Gastroesophageal sphincter (tissue), 4 donors: ENCODE results near the gene PEX10. TPM values are rescaled to one million over a fixed set of nuclear protein-coding genes. Genes with fewer than 3 reads are reported as not detected.

Experiments used
- ATAC-seq: fragments of 150-250 bp; one replicate; pipeline ENCODE4 v1.9.1; 2016; ENCODE audit warnings: mild to moderate bottlenecking, moderate library complexity
- H3K27ac ChIP-seq, 4 donors: fragments of 200-600 bp; sonication (generic) in 3 of 4; 1 replicate in 3 of 4; 2 replicates in 1 of 4; pipeline ENCODE4 v1.5.1; 2016 to 2019
- H3K27me3 ChIP-seq: fragments of 200-600 bp; sonication (generic); one replicate; pipeline ENCODE4 v1.5.1; 2019
- H3K36me3 ChIP-seq, 2 donors: fragments of 200-600 bp; sonication (generic); one replicate each; pipeline ENCODE4 v1.5.1; 2019; ENCODE audit warnings: control low read depth in 1 of 2
- H3K4me1 ChIP-seq, 3 donors: fragments of 200-600 bp; sonication (generic); 1 replicate in 2 of 3; 2 replicates in 1 of 3; pipeline ENCODE4 v1.5.1; 2016 to 2019; ENCODE audit warnings: control low read depth in 2 of 3
- H3K4me3 ChIP-seq, 2 donors: fragments of 200-600 bp; sonication (generic); one replicate each; pipeline ENCODE4 v1.5.1; 2019; ENCODE audit warnings: mild to moderate bottlenecking in 1 of 2, moderate library complexity in 1 of 2
- H3K9me3 ChIP-seq, 3 donors: fragments of 200-600 bp; sonication (generic); one replicate each; pipeline ENCODE4 v1.5.1; 2017 to 2019; ENCODE audit warnings: control low read depth in 2 of 3
- CTCF ChIP-seq, 4 experiments: fragments of 200-600 bp in 2 of 4; fragments of 450-650 bp in 2 of 4; sonication (generic) in 1 of 4; IDR thresholded peaks; one replicate each; pipeline ENCODE4 v1.5.1; 2017 to 2019; ENCODE audit warnings: antibody characterized with exemption in 4 of 4, mild to moderate bottlenecking in 2 of 4, moderate library complexity in 2 of 4
- EP300 ChIP-seq: sonication (generic); formaldehyde crosslinking; IDR thresholded peaks from one replicate; pipeline ENCODE4 v1.6.1; 2017; ENCODE audit warnings: antibody characterized with exemption, mild to moderate bottlenecking
- POLR2A ChIP-seq, 2 donors: fragments of 450-650 bp; IDR thresholded peaks; one replicate each; pipeline ENCODE4 v1.6.1; 2017; ENCODE audit warnings: antibody characterized with exemption in 2 of 2, mild to moderate bottlenecking in 2 of 2, moderate library complexity in 1 of 2
- POLR2AphosphoS5 ChIP-seq: sonication (generic); formaldehyde crosslinking; IDR thresholded peaks from one replicate; pipeline ENCODE4 v1.6.1; 2017; ENCODE audit warnings: antibody characterized with exemption
- WGBS, 2 donors: methylation state at CpG; one replicate each; pipeline ENCODE4 v1.1.5; 2018; ENCODE audit warnings: low coverage in 1 of 2; 5-methylcytosine and 5-hydroxymethylcytosine counted together
- total RNA-seq, 4 donors: library from RNA; depleted of rRNA; stranded (reverse); fragments of >200 nt; gene quantifications; one replicate each; pipeline ENCODE4 v1.1.0, GENCODE V29; 2016

PEX10 gene
- total RNA-seq, 4 donors from 2014 or later = 18.2 to 30.0 (median 21.6) TPM

- H3K4me3 ChIP-seq = no peak overlapping the region
- H3K36me3 ChIP-seq = peaks cover 0 to 6% of the 10 kb centered on the region in 2 donors
- TF ChIP-seq CTCF (IDR thresholded peaks at IDR 0.05) (no peak), POLR2AphosphoS5 (no peak), EP300 (no peak), POLR2A (IDR thresholded peaks at IDR 0.05) (no peak)
- H3K4me1 ChIP-seq = peaks cover 0 to 44% (median 18%) of the 10 kb centered on the region in 3 donors
- H3K9me3 ChIP-seq = no peaks in the 10 kb centered on the region
- no peak overlapping the region for H3K27ac ChIP-seq
- WGBS, 2 donors = 85% methylated on average over 4 of the region's 37 CpGs; no CpG with 5 or more reads in 1 of the 2 donors
- H3K27me3 ChIP-seq = no peaks in the 10 kb centered on the region
- ATAC-seq = no peak
Observed at GRCh38 chr1:2356911-2357845, 55.2 kb downstream of the PEX10 start.

GRCh38 chr1:2356401-2356800 lies 56.0 kb downstream of the PEX10 start:
- TF ChIP-seq CTCF (IDR thresholded peaks at IDR 0.05) (no peak), EP300 (no peak), POLR2A (IDR thresholded peaks at IDR 0.05) (no peak), POLR2AphosphoS5 (no peak)
- no peaks in the 10 kb centered on the region for H3K9me3 ChIP-seq
- peaks cover 0 to 6% of the 10 kb centered on the region in 2 donors for H3K36me3 ChIP-seq

GRCh38 chr1:2355373-2356261 lies 56.7 kb downstream of the PEX10 start:
- 90 to 100% methylated on average over 1 to 7 of the region's 28 CpGs for WGBS, 2 donors

More at GRCh38 chr1:2356401-2356800, 56.0 kb downstream of the PEX10 start:
- Histone ChIP-seq H3K27ac (no peak overlapping the region), H3K4me3 (no peak overlapping the region), H3K27me3 (no peaks in the 10 kb centered on the region), H3K4me1 (peaks cover 0 to 40% (median 18%) of the 10 kb centered on the region in 3 donors)
- ATAC-seq = no peak
- 80% methylated on average over 1 of the region's 15 CpGs; no CpG with 5 or more reads in 1 of the 2 donors for WGBS, 2 donors

More at GRCh38 chr1:2355373-2356261, 56.7 kb downstream of the PEX10 start:
- no peak overlapping the region for H3K4me3 ChIP-seq
- peaks cover 0 to 6% of the 10 kb centered on the region in 2 donors for H3K36me3 ChIP-seq
- ATAC-seq = no peak
- no peaks in the 10 kb centered on the region for H3K27me3 ChIP-seq
- H3K4me1 ChIP-seq = peaks cover 0 to 34% (median 16%) of the 10 kb centered on the region in 3 donors
- no peak for TF ChIP-seq POLR2AphosphoS5
- TF ChIP-seq EP300 = no peak
- TF ChIP-seq CTCF (IDR thresholded peaks at IDR 0.05) = no peak
- TF ChIP-seq POLR2A (IDR thresholded peaks at IDR 0.05) = no peak
- H3K27ac ChIP-seq = peak overlapping the region in 3 of 4 donors; percentile 31 to 60 (median 48)
- H3K9me3 ChIP-seq = no peaks in the 10 kb centered on the region
